LNCaP clone FGC (cell line): ENCODE results near the gene TMEM130.

Source experiments
- DNase-seq: peaks from one replicate; pipeline ENCODE4 v3.0.0-alpha.2; 2011; ENCODE audit warnings: low read depth
- H3K4me3 ChIP-seq: 2 replicates; pipeline ENCODE4 v1.5.1; 2011; ENCODE audit warnings: mild to moderate bottlenecking, low read depth, low read length, control low read depth
- CTCF ChIP-seq: IDR thresholded peaks from 2 replicates; pipeline ENCODE4 v1.5.1; 2012; ENCODE audit warnings: mild to moderate bottlenecking; ENCODE audit not compliant: control insufficient read depth, insufficient read depth; ENCODE audit errors: extremely low read depth

The TMEM130 gene

GRCh38 chr7:98836811-98837629 is 32.8 kb downstream of the TMEM130 start:
- no peak for DNase-seq
- peak; percentile 67 for TF ChIP-seq CTCF
- H3K4me3 ChIP-seq, result no peak overlapping the region

- TF ChIP-seq CTCF, result no peak
- H3K4me3 ChIP-seq, result no peak overlapping the region
- DNase-seq, result no peak
Observed at GRCh38 chr7:98834949-98835348, 34.9 kb downstream of the TMEM130 start.

DNA sequence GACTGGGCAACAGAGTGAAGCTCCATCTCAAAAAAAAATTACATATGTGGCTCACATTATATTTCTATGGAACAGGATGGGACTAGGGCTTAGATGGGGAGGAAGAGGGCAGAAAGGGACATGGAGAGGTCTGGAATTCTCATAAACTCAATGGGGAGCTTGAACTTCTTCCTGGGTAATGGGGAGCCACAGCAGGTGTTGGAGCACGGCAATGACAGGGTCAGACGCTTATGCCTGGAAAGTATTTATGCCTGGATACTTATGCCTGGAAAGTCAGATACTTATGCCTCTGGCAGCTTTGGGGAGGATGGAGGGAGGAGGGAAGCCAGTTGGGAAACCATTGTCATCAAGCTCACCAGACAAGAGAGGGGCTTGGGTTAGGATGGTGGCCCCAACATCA is 36.8 kb downstream of the TMEM130 start:
- no peak for TF ChIP-seq CTCF
- DNase-seq, result no peak
- no peak overlapping the region for H3K4me3 ChIP-seq

DNA sequence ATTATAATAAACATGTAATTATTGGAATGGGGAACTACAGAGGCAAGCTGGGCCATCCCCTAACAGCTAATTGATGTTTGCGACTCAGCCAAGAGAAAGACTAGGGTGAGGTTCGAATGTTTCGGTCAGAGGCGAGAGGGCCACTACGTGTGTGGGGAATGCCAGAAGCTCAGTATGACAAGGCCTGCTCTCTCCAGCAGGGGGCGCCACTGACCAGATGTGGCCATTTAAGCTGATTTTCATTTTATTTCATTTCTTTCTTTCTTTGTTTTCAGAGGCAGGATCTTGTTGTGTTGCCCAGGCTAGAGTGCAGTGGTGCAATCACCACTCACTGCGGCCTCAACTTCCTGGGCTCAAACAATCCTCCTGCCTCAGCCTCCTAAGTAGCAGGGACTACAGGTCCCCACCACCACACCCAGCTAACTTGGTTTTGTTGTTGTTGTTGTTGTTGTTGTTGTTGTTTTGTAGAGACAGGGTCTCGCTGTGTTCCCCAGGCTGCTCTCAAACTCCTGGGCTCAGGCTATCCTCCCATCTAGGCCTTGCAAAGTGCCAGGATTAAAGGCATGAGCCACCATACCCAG is 38.1 kb downstream of the TMEM130 start:
- no peak overlapping the region for H3K4me3 ChIP-seq
- no peak for DNase-seq
- peak; percentile 34 for TF ChIP-seq CTCF

- no peak for TF ChIP-seq CTCF
- DNase-seq, result no peak
- H3K4me3 ChIP-seq, result no peak overlapping the region
Observed at GRCh38 chr7:98830972-98831548, 38.8 kb downstream of the TMEM130 start.

- no peak for TF ChIP-seq CTCF
- DNase-seq, result no peak
- no peak overlapping the region for H3K4me3 ChIP-seq
Observed at GRCh38 chr7:98828368-98828767, 41.4 kb downstream of the TMEM130 start.
